ENCODE data around the gene KLHL29.

The KLHL29 gene

DNA sequence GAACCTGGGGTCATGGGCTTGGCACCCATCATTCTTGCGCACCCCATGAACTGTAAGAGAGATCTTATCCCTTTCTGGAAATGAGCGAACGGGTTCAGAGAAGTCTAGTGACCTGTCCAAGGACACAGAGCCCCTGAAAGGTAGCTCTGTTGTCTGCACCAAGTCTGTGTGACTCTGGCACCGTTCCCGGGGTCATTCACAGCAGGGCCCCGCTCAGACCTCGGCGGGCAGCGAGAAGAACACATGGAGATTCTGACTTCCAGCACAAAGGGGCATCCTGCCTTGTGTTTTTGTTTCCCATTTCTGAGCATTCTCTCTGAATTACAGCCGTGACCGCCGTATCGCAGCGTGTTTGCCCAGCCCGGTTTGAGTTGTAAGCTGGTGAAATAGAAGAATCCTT, 231.7 kb downstream of the KLHL29 start:
- no peak overlapping the region for H3K4me3 ChIP-seq (replicated peaks; ENCODE audit: low read depth, low read length)
- no peak for DNase-seq (ENCODE audit: low read depth)
- TF ChIP-seq, protein P1, sequence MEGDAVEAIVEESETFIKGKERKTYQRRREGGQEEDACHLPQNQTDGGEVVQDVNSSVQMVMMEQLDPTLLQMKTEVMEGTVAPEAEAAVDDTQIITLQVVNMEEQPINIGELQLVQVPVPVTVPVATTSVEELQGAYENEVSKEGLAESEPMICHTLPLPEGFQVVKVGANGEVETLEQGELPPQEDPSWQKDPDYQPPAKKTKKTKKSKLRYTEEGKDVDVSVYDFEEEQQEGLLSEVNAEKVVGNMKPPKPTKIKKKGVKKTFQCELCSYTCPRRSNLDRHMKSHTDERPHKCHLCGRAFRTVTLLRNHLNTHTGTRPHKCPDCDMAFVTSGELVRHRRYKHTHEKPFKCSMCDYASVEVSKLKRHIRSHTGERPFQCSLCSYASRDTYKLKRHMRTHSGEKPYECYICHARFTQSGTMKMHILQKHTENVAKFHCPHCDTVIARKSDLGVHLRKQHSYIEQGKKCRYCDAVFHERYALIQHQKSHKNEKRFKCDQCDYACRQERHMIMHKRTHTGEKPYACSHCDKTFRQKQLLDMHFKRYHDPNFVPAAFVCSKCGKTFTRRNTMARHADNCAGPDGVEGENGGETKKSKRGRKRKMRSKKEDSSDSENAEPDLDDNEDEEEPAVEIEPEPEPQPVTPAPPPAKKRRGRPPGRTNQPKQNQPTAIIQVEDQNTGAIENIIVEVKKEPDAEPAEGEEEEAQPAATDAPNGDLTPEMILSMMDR (IDR thresholded peaks at IDR 0.05; ENCODE audit: low read length, missing control alignments) = no peak

GRCh38 chr2:23617167-23617810, 232.3 kb downstream of the KLHL29 start:
- no peak overlapping the region for H3K4me3 ChIP-seq (replicated peaks; ENCODE audit: low read depth, low read length)

DNA sequence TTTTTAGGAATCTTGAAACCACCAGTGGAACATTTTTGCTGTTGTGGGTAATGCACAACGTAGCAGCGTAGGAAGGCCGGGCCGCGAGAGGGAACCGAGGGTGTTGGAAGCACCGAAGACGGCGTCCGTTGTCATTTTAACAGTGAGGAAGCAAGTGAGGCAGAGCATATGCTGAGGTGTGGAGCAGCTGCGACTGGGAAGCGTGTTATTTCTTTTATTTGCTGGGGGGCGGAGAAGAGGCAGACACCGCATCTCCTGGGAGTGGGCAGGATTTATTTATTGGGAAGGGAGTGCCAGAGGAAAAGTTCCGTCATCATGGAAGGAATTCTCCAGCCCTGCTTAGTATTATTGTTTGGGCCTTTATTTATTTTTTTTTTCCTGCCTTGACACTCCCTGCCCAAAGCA, 232.8 kb downstream of the KLHL29 start:
- no peak for DNase-seq (ENCODE audit: low read depth)
- no peak overlapping the region for H3K4me3 ChIP-seq (replicated peaks; ENCODE audit: low read depth, low read length)
- TF ChIP-seq, protein P1 (IDR thresholded peaks at IDR 0.05; ENCODE audit: low read length, missing control alignments) = no peak

More at GRCh38 chr2:23617167-23617810, 232.3 kb downstream of the KLHL29 start:
- TF ChIP-seq, protein P1 (IDR thresholded peaks at IDR 0.05; ENCODE audit: low read length, missing control alignments) = peak; percentile 72
- peak; percentile 77 for DNase-seq (ENCODE audit: low read depth)

- H3K4me3 ChIP-seq (replicated peaks; ENCODE audit: low read depth, low read length) = no peak overlapping the region
- TF ChIP-seq, protein P1 (IDR thresholded peaks at IDR 0.05; ENCODE audit: low read length, missing control alignments) = no peak
- DNase-seq (ENCODE audit: low read depth) = no peak
These were observed 233.3 kb downstream of the KLHL29 start for GRCh38 chr2:23618265-23618664.

GRCh38 chr2:23618794-23619530, 234.0 kb downstream of the KLHL29 start:
- peak; percentile 4 for DNase-seq (ENCODE audit: low read depth)
- H3K4me3 ChIP-seq (replicated peaks; ENCODE audit: low read depth, low read length) = no peak overlapping the region
- TF ChIP-seq, protein P1 (IDR thresholded peaks at IDR 0.05; ENCODE audit: low read length, missing control alignments) = no peak

DNA sequence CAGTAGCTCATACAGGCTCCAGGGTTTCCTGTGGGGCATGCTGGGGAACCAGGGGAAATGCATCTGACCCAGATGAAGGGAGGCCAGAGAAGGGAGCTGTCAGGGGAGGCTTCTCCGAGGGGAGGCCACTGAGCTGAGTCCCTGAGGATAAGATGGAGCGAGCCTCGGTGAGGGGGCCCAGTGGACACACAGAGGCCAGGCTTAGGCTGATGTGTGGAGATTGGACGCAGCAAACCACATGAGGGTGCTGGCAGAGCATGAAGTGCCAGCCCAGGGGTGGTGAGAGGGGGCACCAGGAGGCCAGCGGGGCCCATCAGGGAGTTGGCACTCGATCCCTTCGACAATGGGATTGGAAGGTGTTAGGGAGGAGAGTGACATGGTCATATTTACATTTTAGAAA, 235.0 kb downstream of the KLHL29 start:
- TF ChIP-seq, protein P1 (IDR thresholded peaks at IDR 0.05; ENCODE audit: low read length, missing control alignments) = no peak
- DNase-seq (ENCODE audit: low read depth) = no peak
- H3K4me3 ChIP-seq (replicated peaks; ENCODE audit: low read depth, low read length) = no peak overlapping the region

All from fibroblast of pulmonary artery (primary cell).